ENCODE data around the gene REV1. TPM values are rescaled to one million over a fixed set of nuclear protein-coding genes. Genes with fewer than 3 reads are reported as not detected.

The REV1 gene
- total and polyA plus RNA-seq, 9 of the 15 experiments (the other 6 are each of a cell fraction or from before 2014, with no cell fraction given) = 12.8 to 54.4 (median 29.6) TPM

DNA sequence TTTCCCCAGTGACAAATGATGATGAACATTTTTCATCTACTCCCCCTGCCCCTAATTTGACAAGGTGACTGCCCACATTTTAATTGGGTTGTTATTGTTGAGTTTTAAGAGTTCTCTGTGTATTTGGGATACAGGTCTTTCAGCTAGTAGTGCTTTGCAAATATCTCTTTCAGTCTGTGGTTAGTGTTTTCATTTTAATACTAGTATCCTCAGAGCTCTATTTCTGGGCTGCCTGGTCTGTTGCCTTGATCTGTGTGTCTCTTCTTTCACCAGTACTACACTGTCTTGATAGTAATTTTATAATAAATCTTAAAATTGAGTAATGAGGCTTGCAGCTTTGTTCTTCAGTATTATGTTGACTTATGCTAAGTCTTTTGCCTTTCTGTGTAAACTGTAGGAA is 133.0 kb downstream of the REV1 start:
- no TSS peak for BruUV-seq (replicated peaks)
- Histone ChIP-seq H2AFZ (ENCODE audit: low read depth, low read length) (no peak overlapping the region), H3K9me1 (ENCODE audit: control insufficient read depth, insufficient read depth, low read length) (no peaks in the 10 kb centered on the region), H3K27me3 (ENCODE audit: control insufficient read depth in 2 of 2, insufficient read depth in 2 of 2, low read length in 2 of 2) (no peaks in the 10 kb centered on the region), H3K27ac (ENCODE audit: extremely low read depth, low read depth, low read length) (no peak overlapping the region), H3K9me3 (replicated peaks; ENCODE audit: control insufficient read depth, insufficient read depth, low read depth, low read length) (no peaks in the 10 kb centered on the region), H3K9ac (ENCODE audit: insufficient read depth in 1 of 2, low read depth in 2 of 2, low read length in 2 of 2) (no peak overlapping the region), H3K36me3 (ENCODE audit: control insufficient read depth, insufficient read depth, low read length) (peaks cover 25% of the 10 kb centered on the region), H3K4me3 (no peak overlapping the region), H3K79me2 (ENCODE audit: control insufficient read depth, insufficient read depth, low read length) (peaks cover 88% of the 10 kb centered on the region), H3K4me2 (ENCODE audit: insufficient read depth, low read length) (no peak overlapping the region), H3K4me1 (replicated peaks in 1 of 2; ENCODE audit: control insufficient read depth in 2 of 2, insufficient read depth in 2 of 2, low read length in 2 of 2) (peaks cover 0 to 3% of the 10 kb centered on the region in 2 experiments; a peak in 2 of 5 replicates), H4K20me1 (replicated peaks; ENCODE audit: control insufficient read depth, insufficient read depth, low read length) (peaks cover 10% of the 10 kb centered on the region; the same call in 1 of the 2 replicates)
- ATAC-seq = no peak
- FAIRE-seq = no peak
- TF ChIP-seq KAT7 (CRISPR knock-in tag; IDR thresholded peaks at IDR 0.05; ENCODE audit: borderline replicate concordance) (no peak), ZNF24 (IDR thresholded peaks at IDR 0.05) (no peak), CHD2 (IDR thresholded peaks at IDR 0.05; ENCODE audit: low read depth, low read length) (no peak), ZNF184 (CRISPR knock-in tag; IDR thresholded peaks at IDR 0.05) (no peak), ZNF324 (CRISPR knock-in tag; IDR thresholded peaks at IDR 0.05) (no peak), PTBP1 (IDR thresholded peaks at IDR 0.05; ENCODE audit: low read depth, low read length) (no peak), ZNF766 (CRISPR knock-in tag; conservative IDR thresholded peaks at IDR 0.05) (no peak), CBFA2T3 (IDR thresholded peaks at IDR 0.05) (no peak), SMAD1 (IDR thresholded peaks at IDR 0.05; ENCODE audit: low read depth, low read length, partially characterized antibody) (no peak), ZNF212 (CRISPR knock-in tag; IDR thresholded peaks at IDR 0.05) (no peak), ZFX (CRISPR knock-in tag; IDR thresholded peaks at IDR 0.05) (no peak), BCL6 (CRISPR knock-in tag; IDR thresholded peaks at IDR 0.05) (no peak), TARDBP (IDR thresholded peaks at IDR 0.05) (no peak), ZNF76 (CRISPR knock-in tag; IDR thresholded peaks at IDR 0.05; ENCODE audit: borderline replicate concordance) (no peak), CCAR2 (IDR thresholded peaks at IDR 0.05; ENCODE audit: low read depth, low read length) (no peak)
- TF ChIP-seq, protein P1, sequence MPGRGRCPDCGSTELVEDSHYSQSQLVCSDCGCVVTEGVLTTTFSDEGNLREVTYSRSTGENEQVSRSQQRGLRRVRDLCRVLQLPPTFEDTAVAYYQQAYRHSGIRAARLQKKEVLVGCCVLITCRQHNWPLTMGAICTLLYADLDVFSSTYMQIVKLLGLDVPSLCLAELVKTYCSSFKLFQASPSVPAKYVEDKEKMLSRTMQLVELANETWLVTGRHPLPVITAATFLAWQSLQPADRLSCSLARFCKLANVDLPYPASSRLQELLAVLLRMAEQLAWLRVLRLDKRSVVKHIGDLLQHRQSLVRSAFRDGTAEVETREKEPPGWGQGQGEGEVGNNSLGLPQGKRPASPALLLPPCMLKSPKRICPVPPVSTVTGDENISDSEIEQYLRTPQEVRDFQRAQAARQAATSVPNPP (IDR thresholded peaks at IDR 0.05; ENCODE audit: borderline replicate concordance, insufficient read depth, insufficient read length) = no peak
- in situ Hi-C loops (cut with MboI) = no loop called here
- ChIA-PET POLR2A (interaction anchor here (0.7 to 1.3 kb wide), 4 partner anchors 9 to 21 kb away, joined by 3 to 8 read pairs (median 4); partner anchors contain the start of genes EIF5B and TXNDC9), CTCF (ENCODE audit: low intra/inter-chr PET ratio) (no interaction called here)
- no peak for DNase-seq (ENCODE audit: extremely low read depth in 1 of 4, low spot score in 3 of 4)
- intact Hi-C loops (cut with micrococcal nuclease) = no loop called here
